ENCODE data around the gene ASTN2. TPM values are rescaled to one million over a fixed set of nuclear protein-coding genes. Genes with fewer than 3 reads are reported as not detected.

Gene ASTN2
- total RNA-seq, 1 donor from 2014 or later, result 15.9 TPM

GRCh38 chr9:116789081-116789480 lies 625.8 kb downstream of the ASTN2 start:
- no peak for TF ChIP-seq CTCF (conservative IDR thresholded peaks at IDR 0.05)
- Mint-ChIP-seq H3K4me1 (ENCODE audit: unreplicated experiment) (peaks cover 21% of the 10 kb centered on the region), H3K27me3 (no peaks in the 10 kb centered on the region), H3K9me3 (no peaks in the 10 kb centered on the region), H3K4me3 (no peak overlapping the region), H3K36me3 (no peaks in the 10 kb centered on the region), H3K27ac (no peak overlapping the region)
- DNase-seq (ENCODE audit: extremely low spot score, unreplicated experiment), result no peak

GRCh38 chr9:116786737-116787136 lies 628.1 kb downstream of the ASTN2 start:
- no peak for TF ChIP-seq CTCF (conservative IDR thresholded peaks at IDR 0.05)
- Mint-ChIP-seq H3K27ac (no peak overlapping the region), H3K36me3 (no peaks in the 10 kb centered on the region), H3K9me3 (no peaks in the 10 kb centered on the region), H3K27me3 (no peaks in the 10 kb centered on the region), H3K4me1 (ENCODE audit: unreplicated experiment) (peaks cover 14% of the 10 kb centered on the region), H3K4me3 (no peak overlapping the region)
- no peak for DNase-seq (ENCODE audit: extremely low spot score, unreplicated experiment)

- H3K27me3 Mint-ChIP-seq, result peaks cover 11% of the 10 kb centered on the region
- no peak overlapping the region for H3K4me3 Mint-ChIP-seq
These were observed 637.7 kb downstream of the ASTN2 start for GRCh38 chr9:116777116-116777515.

GRCh38 chr9:116774421-116775180 lies 640.3 kb downstream of the ASTN2 start:
- no peaks in the 10 kb centered on the region for H3K4me1 Mint-ChIP-seq (ENCODE audit: unreplicated experiment)
- peaks cover 11% of the 10 kb centered on the region for H3K27me3 Mint-ChIP-seq
- no peaks in the 10 kb centered on the region for H3K36me3 Mint-ChIP-seq
- no peak for DNase-seq (ENCODE audit: extremely low spot score, unreplicated experiment)
- H3K9me3 Mint-ChIP-seq, result no peaks in the 10 kb centered on the region
- no peak overlapping the region for H3K27ac Mint-ChIP-seq
- no peak overlapping the region for H3K4me3 Mint-ChIP-seq
- no peak for TF ChIP-seq CTCF (conservative IDR thresholded peaks at IDR 0.05)

More at GRCh38 chr9:116777116-116777515, 637.7 kb downstream of the ASTN2 start:
- no peak for TF ChIP-seq CTCF (conservative IDR thresholded peaks at IDR 0.05)
- DNase-seq (ENCODE audit: extremely low spot score, unreplicated experiment), result no peak
- Mint-ChIP-seq H3K27ac (no peak overlapping the region), H3K36me3 (no peaks in the 10 kb centered on the region), H3K4me1 (ENCODE audit: unreplicated experiment) (no peaks in the 10 kb centered on the region), H3K9me3 (no peaks in the 10 kb centered on the region)

GRCh38 chr9:116767219-116767618 lies 647.6 kb downstream of the ASTN2 start:
- no peak overlapping the region for H3K27ac Mint-ChIP-seq
- no peak for TF ChIP-seq CTCF (conservative IDR thresholded peaks at IDR 0.05)
- no peaks in the 10 kb centered on the region for H3K36me3 Mint-ChIP-seq
- H3K9me3 Mint-ChIP-seq, result no peaks in the 10 kb centered on the region
- no peaks in the 10 kb centered on the region for H3K4me1 Mint-ChIP-seq (ENCODE audit: unreplicated experiment)
- no peak for DNase-seq (ENCODE audit: extremely low spot score, unreplicated experiment)
- no peak overlapping the region for H3K4me3 Mint-ChIP-seq
- H3K27me3 Mint-ChIP-seq, result no peaks in the 10 kb centered on the region
